Endothelial cell of umbilical vein (primary cell): Measurements from ENCODE around the gene NDUFAF2.

Source experiments
- CTCF ChIP-seq, 2 donors: IDR thresholded peaks; 1 replicate in 1 of 2; 2 replicates in 1 of 2; pipeline ENCODE4 v1.5.1; 2011; ENCODE audit warnings: low read length in 2 of 2, mild to moderate bottlenecking in 2 of 2, moderate library complexity in 2 of 2, control low read depth in 1 of 2, inconsistent platforms in 1 of 2, low read depth in 1 of 2; ENCODE audit not compliant: insufficient read depth in 1 of 2; ENCODE audit errors: extremely low read depth in 1 of 2
- MAX ChIP-seq: IDR thresholded peaks from 2 replicates; pipeline ENCODE4 v1.6.1; 2011; ENCODE audit not compliant: insufficient read depth, insufficient read length
- POLR2A ChIP-seq: IDR thresholded peaks from 2 replicates; pipeline ENCODE4 v1.6.1; 2012; ENCODE audit warnings: low read depth, mild to moderate bottlenecking, control low read depth, low read length

- TF ChIP-seq CTCF (IDR thresholded peaks at IDR 0.05; ENCODE audit: extremely low read depth in 1 of 2, insufficient read depth in 1 of 2, low read depth in 1 of 2, low read length in 2 of 2) (no peak), POLR2A (no peak), MAX (no peak)
Observed at GRCh38 chr5:61120534-61120933, 175.5 kb downstream of the NDUFAF2 start.
